Heart left ventricle (tissue), 16 donors: Measurements from ENCODE around the gene PTPRN2. TPM values are rescaled to one million over a fixed set of nuclear protein-coding genes. Genes with fewer than 3 reads are reported as not detected.

Source experiments
- ATAC-seq, 4 donors: fragments of 200-7000 bp; cut with Tn5 transposase; one replicate each; pipeline ENCODE4 v1.9.1; 2020 to 2022; ENCODE audit warnings: moderate library complexity in 4 of 4, mild to moderate bottlenecking in 3 of 4, moderate number of reproducible peaks in 1 of 4
- DNase-seq, 5 donors: peaks; one replicate each; pipeline ENCODE4 v3.0.0-alpha.2; 2020
- H3K27ac ChIP-seq, 12 donors: fragments of 200-600 bp; sonication (generic) in 4 of 12; one replicate each; pipeline versions ENCODE4 v1.5.0 to v1.8.0; 2016 to 2022; ENCODE audit warnings: mild to moderate bottlenecking in 2 of 12
- H3K27me3 ChIP-seq, 9 donors: fragments of 200-600 bp; sonication (generic) in 2 of 9; one replicate each; pipeline versions ENCODE4 v1.5.1 to v1.8.0; 2016 to 2022; ENCODE audit warnings: mild to moderate bottlenecking in 3 of 9
- H3K36me3 ChIP-seq, 9 donors: fragments of 200-600 bp; sonication (generic) in 2 of 9; one replicate each; pipeline versions ENCODE4 v1.5.0 to v1.8.0; 2018 to 2022; ENCODE audit warnings: mild to moderate bottlenecking in 2 of 9
- H3K4me1 ChIP-seq, 12 donors: fragments of 200-600 bp; sonication (generic) in 4 of 12; one replicate each; pipeline versions ENCODE4 v1.5.0 to v1.8.0; 2016 to 2022; ENCODE audit warnings: mild to moderate bottlenecking in 3 of 12
- H3K4me3 ChIP-seq, 12 donors: fragments of 200-600 bp; sonication (generic) in 4 of 12; one replicate each; pipeline versions ENCODE4 v1.5.0 to v1.8.0; 2017 to 2022; ENCODE audit warnings: mild to moderate bottlenecking in 9 of 12, moderate library complexity in 4 of 12
- H3K9me3 ChIP-seq, 12 donors: fragments of 200-600 bp; sonication (generic) in 4 of 12; one replicate each; pipeline versions ENCODE4 v1.5.0 to v1.8.0; 2016 to 2022; ENCODE audit warnings: mild to moderate bottlenecking in 1 of 12
- CTCF ChIP-seq, 12 donors: fragments of 200-600 bp; sonication (generic) in 4 of 12; IDR thresholded peaks; one replicate each; pipeline versions ENCODE4 v1.5.0 to v1.8.0; 2018 to 2022; ENCODE audit warnings: antibody characterized with exemption in 12 of 12, mild to moderate bottlenecking in 5 of 12
- POLR2A ChIP-seq, 2 donors: fragments of 450-650 bp; IDR thresholded peaks; one replicate each; pipeline ENCODE4 v1.6.1; 2017; ENCODE audit warnings: antibody characterized with exemption in 2 of 2, mild to moderate bottlenecking in 2 of 2, moderate library complexity in 2 of 2
- WGBS, 4 donors: extraction: QIAGEN DNeasy Blood & Tissue Kit in 2 of 4; methylation state at CpG; one replicate each; pipeline versions ENCODE4 v1.1.5 to v1.1.7; 2013 to 2018; 5-methylcytosine and 5-hydroxymethylcytosine counted together
- intact Hi-C, 10 donors: fragments of 100-400 bp; cut with DNase I; formaldehyde crosslinking; loops; one replicate each; pipeline versions ENCODE4 v1.11.1 to v1.14.2; 2022
- polyA plus RNA-seq, 2 donors: library from polyadenylated mRNA; stranded (reverse); fragments of 200-250 nt; gene quantifications; one replicate each; pipeline ENCODE4 v1.2.3, GENCODE V29; 2013
- total RNA-seq, 9 donors: library from RNA; depleted of rRNA in 2 of 9; stranded (reverse); fragments of >200 nt in 2 of 9; fragmentation: NEBNext Ultra II Directional in 3 of 9; extraction: Animal tissue kit (Norgen Biotek cat#: 25700) in 3 of 9; gene quantifications; one replicate each; pipeline versions ENCODE4 v1.1.0 to v1.2.4, GENCODE V29; 2016 to 2023
- donor health status: ischemic (EF 13 %, LVEDD 7.1; RV severe dilation, severe dysfunction).
- donor health status: healthy with polysubstance abuse.
- donor health status: DM: no; HTN: yes; CAD: no.
- donor health status: DM: no; HTN: no; CAD: no.
- donor health status: ischemic (EF 25% LVEDD 6.9; RV normal size, moderate dysfunction).
- donor health status: ischemic (EF 25% LVEDD 5.7; RV mildly dilated, moderate dysfunction).
- donor health status: healthy.
- donor health status: DM: yes; HTN: yes; CAD: no.
- donor health status: ischemic (EF 35%, LVEDD 5.7; RV mildly dilated, moderate dysfunction).
- donor health status: nonischemic (EF 11% LVEDD 7.7; RV severe dilation, severe dysfunction).
- donor health status: DM: yes; HTN: yes; CAD: no.
- donor health status: PGD.
- donor health status: ischemic (EF 29% LVEDD 5.4; RV normal size, mild dysfunction).
- donor health status: nonischemic (EF 23%, LVEDD 6.1; RV moderate dilation, normal function).

Gene PTPRN2
- total and polyA plus RNA-seq, 11 donors: 0.61 to 2.3 (median 1.3) TPM

- no peak for ATAC-seq
- intact Hi-C loops: no loop called here
- no peak for DNase-seq
- TF ChIP-seq POLR2A (IDR thresholded peaks at IDR 0.05): no peak
- no peak for TF ChIP-seq CTCF (IDR thresholded peaks at IDR 0.05)
- no peak overlapping the region for H3K4me3 ChIP-seq
- 66 to 78% (median 69%) methylated on average over 8 of the region's 8 CpGs for WGBS, 4 donors
- no peaks in the 10 kb centered on the region for H3K36me3 ChIP-seq
- H3K27me3 ChIP-seq: peaks cover 0 to 24% (median 13%) of the 10 kb centered on the region in 9 donors
- no peaks in the 10 kb centered on the region for H3K4me1 ChIP-seq
- no peaks in the 10 kb centered on the region for H3K9me3 ChIP-seq
- H3K27ac ChIP-seq: peak overlapping the region in 1 of 12 donors; percentile 56
Measured at GRCh38 chr7:158469396-158470051, 118.1 kb downstream of the PTPRN2 start.

- no peak overlapping the region for H3K4me3 ChIP-seq
- 72 to 81% (median 75%) methylated on average over 9 of the region's 9 CpGs for WGBS, 4 donors
- TF ChIP-seq POLR2A (IDR thresholded peaks at IDR 0.05): no peak
- no peak for TF ChIP-seq CTCF (IDR thresholded peaks at IDR 0.05)
- H3K27me3 ChIP-seq: peaks cover 0 to 21% (median 8%) of the 10 kb centered on the region in 9 donors
- no peaks in the 10 kb centered on the region for H3K9me3 ChIP-seq
- ATAC-seq: peak in 1 of 4 donors; percentile 27
- H3K36me3 ChIP-seq: no peaks in the 10 kb centered on the region
- H3K27ac ChIP-seq: peak overlapping the region in 1 of 12 donors; percentile 56
- intact Hi-C loops: no loop called here
- DNase-seq: no peak
- H3K4me1 ChIP-seq: no peaks in the 10 kb centered on the region
Measured at GRCh38 chr7:158468700-158469296, 118.8 kb downstream of the PTPRN2 start.

GRCh38 chr7:158468181-158468580 is 119.4 kb downstream of the PTPRN2 start:
- Histone ChIP-seq H3K27ac (no peak overlapping the region), H3K36me3 (no peaks in the 10 kb centered on the region), H3K4me3 (no peak overlapping the region), H3K4me1 (no peaks in the 10 kb centered on the region), H3K27me3 (peaks cover 0 to 20% (median 8%) of the 10 kb centered on the region in 9 donors), H3K9me3 (no peaks in the 10 kb centered on the region)
- intact Hi-C loops: no loop called here
- TF ChIP-seq CTCF (IDR thresholded peaks at IDR 0.05) (no peak), POLR2A (IDR thresholded peaks at IDR 0.05) (no peak)
- no peak for ATAC-seq
- no peak for DNase-seq
- 6 to 13% (median 12%) methylated on average over 6 to 10 of the region's 10 CpGs for whole genome bisulfite sequencing, 4 donors

- TF ChIP-seq CTCF (IDR thresholded peaks at IDR 0.05): no peak
- Histone ChIP-seq H3K4me3 (no peak overlapping the region), H3K4me1 (no peaks in the 10 kb centered on the region), H3K9me3 (no peaks in the 10 kb centered on the region), H3K36me3 (no peaks in the 10 kb centered on the region), H3K27ac (no peak overlapping the region), H3K27me3 (peaks cover 0 to 19% (median 8%) of the 10 kb centered on the region in 9 donors)
- WGBS, 4 donors: 53 to 73% (median 59%) methylated on average over 7 of the region's 7 CpGs
- DNase-seq: no peak
- no peak for ATAC-seq
- intact Hi-C loops: no loop called here
Measured at GRCh38 chr7:158467562-158467961, 120.1 kb downstream of the PTPRN2 start.
